Mucosa of stomach (tissue), 1 donor: ENCODE results near the gene IVD.

Experiments used
- H3K27me3 ChIP-seq: one replicate; pipeline ENCODE4 v1.7.0; 2013; ENCODE audit warnings: mild to moderate bottlenecking, low read length; ENCODE audit not compliant: control insufficient read depth, insufficient read depth
- H3K36me3 ChIP-seq: one replicate; pipeline ENCODE4 v1.7.0; 2013; ENCODE audit warnings: low read length; ENCODE audit not compliant: control insufficient read depth, insufficient read depth
- H3K4me1 ChIP-seq: one replicate; pipeline ENCODE4 v1.7.0; 2013; ENCODE audit warnings: mild to moderate bottlenecking, low read length; ENCODE audit not compliant: control insufficient read depth, insufficient read depth
- H3K4me3 ChIP-seq: one replicate; pipeline ENCODE4 v1.7.0; 2013; ENCODE audit warnings: low read length
- H3K9ac ChIP-seq: one replicate; pipeline ENCODE4 v1.7.0; 2013; ENCODE audit warnings: mild to moderate bottlenecking, low read length, moderate library complexity
- H3K9me3 ChIP-seq: one replicate; pipeline ENCODE4 v1.7.0; 2013; ENCODE audit warnings: mild to moderate bottlenecking, low read length, moderate library complexity; ENCODE audit not compliant: control insufficient read depth
- donor health status: Pancreatic carcinoma.

The IVD gene

DNA sequence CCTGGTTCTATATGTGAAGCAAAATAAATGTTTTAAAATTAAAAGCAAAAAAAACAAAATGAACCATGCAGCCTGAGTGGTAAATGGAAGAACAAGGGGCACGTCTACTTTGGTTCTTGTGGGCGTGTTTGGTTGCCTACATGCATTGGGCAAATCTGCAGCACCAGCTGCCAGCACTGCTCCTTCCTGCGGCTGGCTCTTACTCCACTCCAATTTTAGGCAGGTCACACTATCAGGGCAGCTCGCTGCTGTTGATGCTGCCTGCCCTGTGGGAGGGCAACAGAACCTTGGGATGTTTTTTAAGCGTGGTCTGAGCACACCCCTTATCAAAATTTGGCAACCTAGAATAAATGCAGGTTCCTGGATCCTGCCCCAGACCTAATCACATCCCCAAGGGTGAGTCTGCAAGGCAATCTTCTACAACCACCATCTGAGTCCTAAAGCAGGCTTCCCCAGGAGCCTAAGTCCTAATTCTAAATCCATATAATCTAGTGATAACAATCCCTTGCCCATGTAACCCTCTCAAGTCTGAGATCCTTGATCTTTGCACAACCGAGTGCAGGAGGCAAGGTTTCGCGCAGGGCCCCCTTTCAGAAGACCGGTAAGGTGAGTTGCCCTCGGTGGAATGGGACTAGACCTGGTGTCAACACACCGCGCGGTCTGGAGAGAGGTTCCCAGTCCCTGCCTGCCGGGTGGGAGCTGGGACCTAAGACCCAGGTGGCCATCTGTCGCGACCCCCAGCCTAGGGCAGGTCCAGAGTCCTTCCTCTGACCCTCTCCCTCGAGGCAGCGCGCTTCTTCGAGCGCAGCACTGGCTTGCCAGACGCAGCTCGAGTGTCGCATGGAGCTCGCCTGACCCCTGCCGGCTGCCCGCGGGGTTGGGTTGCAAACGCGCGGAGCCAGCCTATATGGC, 15.9 kb downstream of the IVD start:
- peaks cover 22% of the 10 kb centered on the region for H3K4me1 ChIP-seq
- no peaks in the 10 kb centered on the region for H3K27me3 ChIP-seq
- no peak overlapping the region for H3K9ac ChIP-seq
- H3K36me3 ChIP-seq, result no peaks in the 10 kb centered on the region
- H3K4me3 ChIP-seq, result no peak overlapping the region
- no peaks in the 10 kb centered on the region for H3K9me3 ChIP-seq

DNA sequence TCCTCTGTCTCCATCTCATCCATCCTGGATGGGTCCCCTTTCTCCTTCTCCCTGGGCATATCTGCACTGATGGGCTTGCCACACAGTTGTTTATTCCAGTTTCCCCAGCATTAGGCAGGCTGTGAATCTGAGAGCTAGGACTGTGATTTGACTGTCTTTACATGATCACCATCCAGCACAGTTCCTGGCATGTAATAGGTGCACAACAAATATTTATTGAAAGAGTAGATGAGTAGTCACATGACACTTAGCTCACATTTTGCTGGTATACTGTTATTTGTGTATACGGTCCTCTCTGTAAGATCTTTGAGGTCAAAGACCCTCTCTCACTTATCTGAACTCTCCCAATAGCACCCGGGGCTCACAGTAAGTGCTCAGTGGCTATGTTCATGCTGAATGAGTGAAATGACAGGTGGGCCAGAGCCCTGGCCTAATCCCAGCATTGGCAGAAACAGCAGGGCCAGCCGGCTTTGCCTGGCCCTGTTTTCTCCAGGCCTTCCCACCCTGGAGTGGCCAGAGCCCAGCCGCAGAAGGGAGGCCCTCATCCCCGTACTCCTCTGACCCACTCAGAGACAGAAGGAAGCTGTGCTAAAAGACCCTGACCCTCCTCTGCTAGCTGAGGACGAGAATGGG, 19.0 kb downstream of the IVD start:
- Histone ChIP-seq H3K4me3 (no peak overlapping the region), H3K9me3 (no peaks in the 10 kb centered on the region), H3K4me1 (peaks cover 22% of the 10 kb centered on the region), H3K36me3 (no peaks in the 10 kb centered on the region), H3K27me3 (no peaks in the 10 kb centered on the region), H3K9ac (no peak overlapping the region)

DNA sequence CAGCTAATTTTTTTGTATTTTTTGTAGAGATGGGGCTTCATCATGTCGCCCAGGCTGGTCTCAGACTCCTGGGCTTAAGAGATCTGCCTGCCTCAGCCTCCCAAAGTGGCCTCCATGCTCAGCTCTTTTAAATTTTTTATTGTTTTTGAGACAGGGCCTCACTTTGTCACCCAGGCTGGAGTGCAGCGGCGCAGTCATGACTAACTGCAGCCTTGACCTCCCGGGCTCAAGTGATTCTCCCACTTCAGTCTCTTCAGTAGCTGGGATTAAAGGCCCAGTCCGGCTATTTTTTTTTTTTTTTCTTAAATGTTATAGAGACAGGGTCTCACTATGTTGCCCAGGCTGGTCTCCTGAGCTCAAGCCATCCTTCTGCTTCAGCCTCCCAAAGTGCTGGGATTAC, 20.1 kb downstream of the IVD start:
- H3K27me3 ChIP-seq, result no peaks in the 10 kb centered on the region
- no peak overlapping the region for H3K4me3 ChIP-seq
- H3K9me3 ChIP-seq, result no peaks in the 10 kb centered on the region
- no peak overlapping the region for H3K9ac ChIP-seq
- no peaks in the 10 kb centered on the region for H3K36me3 ChIP-seq
- H3K4me1 ChIP-seq, result peaks cover 20% of the 10 kb centered on the region

DNA sequence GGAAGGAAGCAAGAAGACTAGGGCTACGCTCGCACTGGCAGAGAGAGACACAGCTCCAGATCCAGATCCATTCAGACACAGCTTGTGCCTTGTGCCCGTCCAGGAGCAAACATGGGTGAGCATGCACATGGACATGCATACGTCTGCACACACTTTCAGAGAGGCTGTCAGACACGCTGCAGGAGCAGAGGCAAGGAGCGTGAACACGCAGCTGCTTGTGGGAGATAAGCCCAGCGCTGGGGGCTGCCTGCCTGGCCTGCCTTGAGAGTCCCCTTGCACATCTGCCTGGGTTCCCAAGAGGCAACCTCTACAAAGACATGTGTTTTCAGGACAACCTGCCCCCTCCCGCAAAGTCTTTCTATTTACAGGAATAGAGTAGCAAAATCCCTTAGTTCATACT, 21.6 kb downstream of the IVD start:
- Histone ChIP-seq H3K36me3 (no peaks in the 10 kb centered on the region), H3K4me3 (no peak overlapping the region), H3K9me3 (no peaks in the 10 kb centered on the region), H3K4me1 (peaks cover 5% of the 10 kb centered on the region), H3K27me3 (no peaks in the 10 kb centered on the region), H3K9ac (no peak overlapping the region)

DNA sequence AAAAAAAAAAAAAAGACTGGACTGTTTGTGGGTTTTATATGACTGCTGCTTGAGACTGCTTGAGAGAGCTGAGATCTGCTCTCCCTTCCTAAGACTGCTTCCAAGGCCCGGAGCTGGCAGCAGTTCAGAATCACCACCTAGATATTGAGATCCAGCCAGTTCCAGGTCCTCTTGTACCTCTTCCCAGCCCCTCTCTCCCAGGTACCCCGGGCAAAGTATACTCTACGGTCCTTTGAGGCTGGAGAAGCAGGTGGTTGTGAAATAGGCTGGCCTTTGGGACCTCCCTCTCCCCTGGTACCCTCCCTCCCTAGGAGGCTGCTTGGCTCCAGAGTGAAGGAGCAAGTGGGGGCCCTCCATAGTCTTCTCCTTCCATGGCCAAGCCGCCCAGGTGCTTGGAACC, 22.6 kb downstream of the IVD start:
- Histone ChIP-seq H3K9me3 (no peaks in the 10 kb centered on the region), H3K4me1 (peaks cover 5% of the 10 kb centered on the region), H3K36me3 (no peaks in the 10 kb centered on the region), H3K27me3 (no peaks in the 10 kb centered on the region), H3K4me3 (no peak overlapping the region), H3K9ac (no peak overlapping the region)

DNA sequence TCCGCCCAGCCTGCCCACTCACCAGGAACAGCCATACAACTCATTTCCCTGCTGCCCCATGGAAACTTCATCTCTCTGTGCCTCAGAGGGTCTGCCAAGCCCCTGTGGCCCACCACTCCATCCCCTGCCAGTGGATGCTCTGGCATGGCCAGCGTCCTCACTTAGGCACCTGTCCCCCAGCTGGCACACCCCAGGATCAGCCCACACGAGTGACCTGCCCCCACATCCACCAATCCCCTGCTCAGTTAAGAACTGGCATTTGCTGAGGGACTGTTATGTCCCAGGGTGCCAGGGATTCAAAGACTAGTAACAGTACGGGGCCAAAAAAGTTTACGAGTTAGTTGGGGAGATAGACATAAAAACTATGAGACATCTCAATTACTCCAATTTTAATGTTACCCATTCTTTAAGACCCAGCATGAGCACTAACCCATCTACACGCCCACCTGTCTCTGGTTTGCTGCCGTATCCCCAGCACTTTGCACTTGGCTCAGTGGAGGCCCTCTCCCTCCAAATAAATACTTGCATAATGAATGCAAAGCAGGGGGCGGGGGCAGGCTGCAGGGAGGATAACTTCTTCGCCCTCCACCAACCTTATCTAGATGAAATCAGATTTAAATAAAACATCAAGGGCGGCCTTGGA, 23.6 kb downstream of the IVD start:
- Histone ChIP-seq H3K9me3 (no peaks in the 10 kb centered on the region), H3K36me3 (no peaks in the 10 kb centered on the region), H3K4me1 (peaks cover 5% of the 10 kb centered on the region), H3K4me3 (no peak overlapping the region), H3K27me3 (no peaks in the 10 kb centered on the region), H3K9ac (no peak overlapping the region)

DNA sequence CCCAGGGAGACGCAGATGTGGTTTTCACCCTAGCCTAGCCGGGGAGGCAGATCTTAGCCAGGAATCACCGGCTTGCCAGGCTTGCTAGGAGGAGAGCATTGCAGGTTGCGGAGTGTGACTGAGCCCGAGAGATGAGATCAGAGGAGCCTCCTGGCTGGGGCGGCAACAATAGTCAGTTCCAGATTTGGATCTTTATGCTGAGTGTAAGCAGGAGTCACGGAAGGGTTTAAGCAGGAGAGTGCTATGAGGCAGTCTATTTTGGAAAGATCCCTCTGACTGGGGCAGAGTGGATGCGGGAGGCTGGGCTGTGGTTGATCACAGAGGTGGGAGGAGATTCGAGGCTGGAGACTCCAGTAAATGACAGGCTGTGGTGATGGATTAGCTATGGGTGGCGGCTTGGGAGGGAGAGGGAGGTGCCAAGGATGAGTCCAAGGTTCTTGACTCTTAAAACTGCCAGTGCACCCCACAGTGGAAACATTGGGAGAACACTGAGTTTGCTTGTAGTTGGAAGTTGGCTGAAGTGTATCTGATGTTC, 24.7 kb downstream of the IVD start:
- Histone ChIP-seq H3K9ac (no peak overlapping the region), H3K4me3 (no peak overlapping the region), H3K27me3 (peaks cover 4% of the 10 kb centered on the region), H3K36me3 (no peaks in the 10 kb centered on the region), H3K9me3 (no peaks in the 10 kb centered on the region), H3K4me1 (peaks cover 7% of the 10 kb centered on the region)

DNA sequence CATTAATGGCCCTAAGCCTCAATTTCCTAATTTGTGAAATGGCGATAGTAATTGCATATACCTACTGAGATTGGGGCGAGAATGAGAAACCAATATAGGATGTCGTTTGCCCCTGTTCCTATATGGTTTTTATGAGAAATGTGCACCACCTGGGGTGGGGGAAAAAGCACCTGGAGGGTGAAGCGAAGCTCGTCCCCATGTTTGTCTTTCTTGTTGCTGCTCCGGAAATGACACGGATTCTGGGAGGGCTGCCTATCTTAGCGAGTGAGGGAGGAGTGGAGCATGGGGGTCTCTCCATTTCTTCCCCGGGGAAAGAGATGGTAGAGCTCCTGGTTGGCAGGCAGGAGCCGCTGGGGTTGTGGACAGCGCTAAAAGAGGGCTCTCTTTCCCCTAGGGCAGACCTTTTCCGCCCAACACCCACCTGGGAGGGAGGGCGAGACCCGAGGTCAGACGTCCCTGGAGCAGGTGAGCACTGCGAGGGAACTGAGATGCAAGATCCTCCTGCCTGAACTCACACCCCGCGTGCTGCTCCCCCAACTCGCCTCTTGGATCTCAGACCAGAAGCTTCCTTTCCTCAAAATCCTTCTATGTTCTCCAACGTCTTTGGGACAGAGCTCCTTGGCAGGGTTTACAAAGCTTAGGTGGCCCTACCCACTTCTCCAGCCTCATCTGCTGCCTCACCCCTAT, 29.6 kb downstream of the IVD start:
- peaks cover 39% of the 10 kb centered on the region for H3K27me3 ChIP-seq
- H3K4me3 ChIP-seq, result no peak overlapping the region
- H3K9ac ChIP-seq, result peak overlapping the region; percentile 64
- no peaks in the 10 kb centered on the region for H3K36me3 ChIP-seq
- H3K4me1 ChIP-seq, result peaks cover 35% of the 10 kb centered on the region
- no peaks in the 10 kb centered on the region for H3K9me3 ChIP-seq

DNA sequence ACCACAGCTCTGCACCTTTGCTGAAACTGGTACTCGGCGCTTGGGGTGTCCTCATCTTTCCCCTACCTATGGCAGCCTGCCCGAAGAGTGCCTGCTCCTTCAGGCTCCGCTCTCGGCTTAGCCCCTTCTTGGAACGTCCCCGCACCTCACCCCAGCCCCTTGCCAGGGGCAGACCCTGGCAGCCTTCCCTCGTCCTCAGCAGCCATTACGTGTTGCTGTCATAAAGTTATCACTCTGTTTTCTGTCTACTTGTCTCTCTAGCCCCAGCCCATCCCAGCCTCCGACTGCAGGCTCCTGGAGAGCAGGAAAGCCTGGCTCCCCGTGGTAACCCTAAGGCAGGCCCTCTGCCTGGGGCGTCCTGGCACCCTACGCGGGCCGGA, 30.1 kb downstream of the IVD start:
- Histone ChIP-seq H3K27me3 (peaks cover 41% of the 10 kb centered on the region), H3K4me3 (peak overlapping the region; percentile 41), H3K4me1 (peaks cover 32% of the 10 kb centered on the region), H3K36me3 (no peaks in the 10 kb centered on the region), H3K9ac (peak overlapping the region; percentile 64), H3K9me3 (no peaks in the 10 kb centered on the region)

DNA sequence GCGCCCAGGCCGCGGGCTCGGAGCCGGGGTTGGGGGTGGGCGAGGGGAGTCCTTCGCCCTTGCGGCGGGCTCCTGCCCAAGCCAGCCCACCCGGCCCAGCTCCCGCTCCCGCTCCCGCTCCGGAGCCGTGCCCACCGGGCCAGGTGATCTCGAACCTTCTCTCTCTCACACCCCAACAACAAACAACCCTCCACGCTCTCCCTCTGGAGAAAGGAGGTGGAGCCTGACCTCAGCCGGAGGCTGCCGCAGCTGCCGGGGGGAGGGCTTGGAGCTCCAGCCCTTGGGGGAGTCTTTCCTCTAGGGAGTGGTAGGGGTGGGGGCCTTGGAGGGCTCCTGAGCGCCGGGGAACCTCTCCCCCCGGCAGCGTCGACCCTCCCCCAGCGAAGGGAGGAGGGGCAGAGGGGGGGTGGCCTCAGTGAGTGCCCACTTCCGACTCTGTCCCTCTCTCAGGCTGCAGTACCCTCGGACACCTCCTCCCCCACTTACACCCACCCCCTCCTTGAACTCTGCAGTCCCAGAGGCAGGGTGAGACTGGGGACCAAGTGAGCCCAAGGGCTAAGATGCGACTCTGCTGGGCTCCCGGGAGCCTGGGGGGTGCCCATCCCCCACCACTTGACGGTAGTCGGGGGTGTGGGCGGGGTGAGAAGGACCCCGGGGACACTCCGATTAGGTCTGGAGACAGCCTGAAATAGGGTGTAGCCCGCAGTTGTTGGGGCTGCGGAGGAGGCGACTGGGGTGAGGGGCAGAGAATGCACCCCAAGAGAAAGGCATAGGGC, 30.7 kb downstream of the IVD start:
- Histone ChIP-seq H3K27me3 (peaks cover 41% of the 10 kb centered on the region), H3K9me3 (no peaks in the 10 kb centered on the region), H3K4me1 (peaks cover 32% of the 10 kb centered on the region), H3K4me3 (peak overlapping the region; percentile 41), H3K36me3 (no peaks in the 10 kb centered on the region), H3K9ac (peak overlapping the region; percentile 64)
